Keratinocyte (primary cell): ENCODE data around the gene PDE4A. TPM values are rescaled to one million over a fixed set of nuclear protein-coding genes. Genes with fewer than 3 reads are reported as not detected.

Experiments
- DNase-seq: peaks from one replicate; pipeline ENCODE4 v3.0.0-alpha.2; 2011; ENCODE audit warnings: low read depth, missing footprints, low spot score
- FAIRE-seq: peaks from 2 replicates; lab custom pipeline; 2011; peaks lifted over from hg19 to GRCh38; lab: Jason Lieb, UNC
- H2AFZ ChIP-seq: 2 replicates; pipeline ENCODE4 v1.6.0; 2012; ENCODE audit warnings: low read length, control low read depth, inconsistent platforms; ENCODE audit not compliant: control insufficient read depth
- H3K27ac ChIP-seq: 2 replicates; pipeline ENCODE4 v1.5.1; 2011; ENCODE audit warnings: low read length; ENCODE audit not compliant: control insufficient read depth, insufficient read depth
- H3K27me3 ChIP-seq: 3 replicates; pipeline ENCODE4 v1.6.0; 2011; ENCODE audit warnings: low read length; ENCODE audit not compliant: control insufficient read depth, insufficient read depth; ENCODE audit errors: extremely low read depth
- H3K36me3 ChIP-seq, 2 experiments: 2 replicates in 1 of 2; 3 replicates in 1 of 2; pipeline ENCODE4 v1.5.1; 2011; ENCODE audit warnings: low read length in 2 of 2, mild to moderate bottlenecking in 1 of 2; ENCODE audit not compliant: control insufficient read depth in 2 of 2, insufficient read depth in 2 of 2; ENCODE audit errors: extremely low read depth in 1 of 2
- H3K4me1 ChIP-seq: 3 replicates; pipeline ENCODE4 v1.5.1; 2011; ENCODE audit warnings: low read length; ENCODE audit not compliant: control insufficient read depth, insufficient read depth; ENCODE audit errors: extremely low read depth
- H3K4me2 ChIP-seq: 3 replicates; pipeline ENCODE4 v1.6.0; 2011; ENCODE audit warnings: low read depth, low read length; ENCODE audit not compliant: control insufficient read depth, insufficient read depth; ENCODE audit errors: extremely low read depth
- H3K4me3 ChIP-seq, 3 experiments: fragments of 200-600 bp in 1 of 3; sonication (generic) in 1 of 3; 2 replicates in 2 of 3; 3 replicates in 1 of 3; pipeline ENCODE4 v1.5.1; 2011 to 2016; ENCODE audit warnings: low read length in 3 of 3, mild to moderate bottlenecking in 3 of 3, control low read depth in 2 of 3, inconsistent platforms in 1 of 3, low read depth in 1 of 3, mixed read lengths in 1 of 3, mixed run types in 1 of 3, moderate library complexity in 1 of 3; ENCODE audit not compliant: control insufficient read depth in 2 of 3, insufficient read depth in 2 of 3; ENCODE audit errors: extremely low read depth in 1 of 3
- H3K79me2 ChIP-seq: 2 replicates; pipeline ENCODE4 v1.6.0; 2012; ENCODE audit warnings: low read length; ENCODE audit not compliant: control insufficient read depth, insufficient read depth
- H3K9ac ChIP-seq: 3 replicates; pipeline ENCODE4 v1.6.0; 2011; ENCODE audit warnings: low read length; ENCODE audit not compliant: control insufficient read depth, insufficient read depth; ENCODE audit errors: extremely low read depth
- H3K9me1 ChIP-seq: 3 replicates; pipeline ENCODE4 v1.6.0; 2011; ENCODE audit warnings: low read length; ENCODE audit not compliant: control insufficient read depth, insufficient read depth; ENCODE audit errors: extremely low read depth
- H3K9me3 ChIP-seq: 2 replicates; pipeline ENCODE4 v1.5.1; 2012; ENCODE audit warnings: low read depth, low read length; ENCODE audit not compliant: control insufficient read depth
- H4K20me1 ChIP-seq: 3 replicates; pipeline ENCODE4 v1.6.0; 2011; ENCODE audit warnings: low read length; ENCODE audit not compliant: control insufficient read depth, insufficient read depth; ENCODE audit errors: extremely low read depth
- EZH2 ChIP-seq: IDR thresholded peaks from one replicate; pipeline ENCODE4 v1.6.1; 2012; ENCODE audit warnings: inconsistent platforms, mild to moderate bottlenecking, low read length, moderate library complexity
- dilution Hi-C: fragments of 300-500 bp; cut with MboI; formaldehyde crosslinking; loops from one replicate; pipeline ENCODE4 v1.7.0; 2020; ENCODE audit warnings: low sequenced_read_pairs; ENCODE audit not compliant: extremely low pct_ligation_motif_present
- polyA plus RNA-seq, 5 experiments: library from polyadenylated mRNA; depleted of rRNA in 3 of 5; stranded (reverse) in 3 of 5; stranded (forward) in 1 of 5; unstranded in 1 of 5; fragments of >200 nt; gene quantifications; 1 replicate in 1 of 5; 2 replicates in 3 of 5; 3 replicates in 1 of 5; pipeline versions ENCODE4 v1.2.1 to v1.2.3, GENCODE V29; 2011 to 2012; ENCODE audit warnings: missing spikeins in 2 of 5, low read depth in 1 of 5, low replicate concordance in 1 of 5
- TF ChIP-seq, protein P1 (sequence below), 3 experiments: IDR thresholded peaks in 1 of 3; conservative IDR thresholded peaks in 1 of 3; optimal IDR thresholded peaks in 1 of 3; 2 replicates in 2 of 3; 3 replicates in 1 of 3; pipeline versions ENCODE3 to v1.5.1; 2011; ENCODE audit warnings: low read length in 3 of 3, mild to moderate bottlenecking in 3 of 3, moderate library complexity in 2 of 3, control low read depth in 1 of 3, inconsistent platforms in 1 of 3; ENCODE audit not compliant: insufficient read depth in 2 of 3; ENCODE audit errors: extremely low read depth in 1 of 3

The PDE4A gene
- polyA plus RNA-seq, 1 donor (not counting 4 experiments of a cell fraction or from before 2014, with no cell fraction given), result 0.09 TPM

DNA sequence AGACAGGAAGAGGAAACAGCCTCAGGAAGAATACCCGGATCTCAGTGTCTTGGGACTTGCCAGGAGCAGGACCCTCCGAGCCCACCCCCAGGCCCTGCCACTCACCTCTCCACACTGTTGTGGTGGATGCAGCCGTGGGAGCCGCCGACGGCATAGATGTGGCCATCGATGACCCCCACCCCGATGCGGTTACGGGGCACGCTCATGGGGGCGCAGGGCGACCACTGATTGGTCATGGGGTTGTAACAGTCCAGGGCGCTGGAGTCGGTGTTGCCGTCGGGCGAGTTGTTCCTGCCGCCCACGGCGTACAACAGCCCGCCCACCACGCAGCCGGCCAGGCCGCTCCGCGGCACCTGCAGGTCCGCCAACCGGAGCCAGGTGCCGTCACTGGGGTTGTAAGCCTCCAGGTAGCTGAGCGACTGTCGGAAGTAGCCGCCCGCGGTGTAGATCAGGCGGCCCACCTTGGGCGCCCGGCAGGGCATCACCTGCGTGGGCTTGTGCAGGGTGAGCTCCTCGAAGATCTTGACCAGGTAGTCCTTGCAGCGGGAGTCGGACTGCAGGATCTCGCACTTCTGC is 71.2 kb downstream of the PDE4A start:
- Histone ChIP-seq H3K27me3 (no peaks in the 10 kb centered on the region), H3K9me1 (no peaks in the 10 kb centered on the region), H3K9me3 (no peaks in the 10 kb centered on the region), H3K4me1 (no peaks in the 10 kb centered on the region), H3K4me2 (no peak overlapping the region), H3K4me3 (no peak overlapping the region), H3K36me3 (peaks cover 21 to 27% of the 10 kb centered on the region in 2 experiments), H2AFZ (no peak overlapping the region), H4K20me1 (peaks cover 10% of the 10 kb centered on the region), H3K79me2 (peaks cover 29% of the 10 kb centered on the region), H3K9ac (no peak overlapping the region), H3K27ac (no peak overlapping the region)
- no peak for TF ChIP-seq EZH2
- TF ChIP-seq, protein P1, sequence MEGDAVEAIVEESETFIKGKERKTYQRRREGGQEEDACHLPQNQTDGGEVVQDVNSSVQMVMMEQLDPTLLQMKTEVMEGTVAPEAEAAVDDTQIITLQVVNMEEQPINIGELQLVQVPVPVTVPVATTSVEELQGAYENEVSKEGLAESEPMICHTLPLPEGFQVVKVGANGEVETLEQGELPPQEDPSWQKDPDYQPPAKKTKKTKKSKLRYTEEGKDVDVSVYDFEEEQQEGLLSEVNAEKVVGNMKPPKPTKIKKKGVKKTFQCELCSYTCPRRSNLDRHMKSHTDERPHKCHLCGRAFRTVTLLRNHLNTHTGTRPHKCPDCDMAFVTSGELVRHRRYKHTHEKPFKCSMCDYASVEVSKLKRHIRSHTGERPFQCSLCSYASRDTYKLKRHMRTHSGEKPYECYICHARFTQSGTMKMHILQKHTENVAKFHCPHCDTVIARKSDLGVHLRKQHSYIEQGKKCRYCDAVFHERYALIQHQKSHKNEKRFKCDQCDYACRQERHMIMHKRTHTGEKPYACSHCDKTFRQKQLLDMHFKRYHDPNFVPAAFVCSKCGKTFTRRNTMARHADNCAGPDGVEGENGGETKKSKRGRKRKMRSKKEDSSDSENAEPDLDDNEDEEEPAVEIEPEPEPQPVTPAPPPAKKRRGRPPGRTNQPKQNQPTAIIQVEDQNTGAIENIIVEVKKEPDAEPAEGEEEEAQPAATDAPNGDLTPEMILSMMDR (optimal IDR thresholded peaks at IDR 0.05 in 1 of 3, IDR thresholded peaks at IDR 0.05 in 1 of 3, conservative IDR thresholded peaks at IDR 0.05 in 1 of 3; ENCODE audit: extremely low read depth in 1 of 3, insufficient read depth in 2 of 3, low read length in 3 of 3), result no peak
- FAIRE-seq, result no peak
- dilution Hi-C loops, result no loop called here
- no peak for DNase-seq

DNA sequence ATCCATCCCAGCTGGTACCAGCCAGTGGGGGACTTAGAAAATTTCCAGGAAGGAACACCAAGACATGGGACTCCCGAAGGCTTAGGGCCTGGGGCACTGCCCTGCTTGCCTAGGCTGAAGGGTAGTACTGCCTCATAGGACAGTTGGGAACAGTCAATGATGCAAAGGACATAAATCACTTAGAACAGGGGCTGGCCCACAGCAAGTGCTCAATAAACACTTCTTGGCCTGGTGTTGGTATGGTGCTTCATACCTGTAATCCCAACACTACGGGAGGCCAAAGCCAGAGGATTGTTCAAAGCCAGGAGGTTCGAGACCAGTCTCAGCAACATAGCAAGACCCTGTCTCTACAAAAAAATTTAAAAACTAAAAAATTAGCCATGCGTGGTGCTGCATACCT is 77.0 kb downstream of the PDE4A start:
- Histone ChIP-seq H2AFZ (no peak overlapping the region), H3K4me2 (no peak overlapping the region), H3K9me1 (peaks cover 2% of the 10 kb centered on the region), H3K4me1 (peaks cover 3% of the 10 kb centered on the region), H3K4me3 (no peak overlapping the region), H3K79me2 (peaks cover 36% of the 10 kb centered on the region), H3K9me3 (no peaks in the 10 kb centered on the region), H4K20me1 (no peaks in the 10 kb centered on the region), H3K27ac (no peak overlapping the region), H3K27me3 (no peaks in the 10 kb centered on the region), H3K36me3 (peaks cover 11 to 12% of the 10 kb centered on the region in 2 experiments), H3K9ac (no peak overlapping the region)
- DNase-seq (no peak), FAIRE-seq (no peak)
- dilution Hi-C loops, result no loop called here
- no peak for TF ChIP-seq EZH2
- TF ChIP-seq, protein P1 (optimal IDR thresholded peaks at IDR 0.05 in 1 of 3, IDR thresholded peaks at IDR 0.05 in 1 of 3, conservative IDR thresholded peaks at IDR 0.05 in 1 of 3; ENCODE audit: extremely low read depth in 1 of 3, insufficient read depth in 2 of 3, low read length in 3 of 3), result no peak
